HT1080 (cell line): Measurements from ENCODE around the gene BCAR3. TPM values are rescaled to one million over a fixed set of nuclear protein-coding genes. Genes with fewer than 3 reads are reported as not detected.

Source experiments
- DNase-seq: peaks from one replicate; pipeline ENCODE4 v3.0.0-alpha.2; 2015; ENCODE audit warnings: low read depth
- total RNA-seq: library from RNA; depleted of rRNA; stranded (reverse); fragments of >200 nt; shearing (Covaris generic); gene quantifications from 2 replicates; pipeline ENCODE4 v1.2.3, GENCODE V29; 2014

BCAR3 gene
- total RNA-seq, 1 experiment from 2014 or later = 163 TPM

GRCh38 chr1:93640656-93641440, 40.8 kb downstream of the BCAR3 start:
- no peak for DNase-seq

- DNase-seq = no peak
Observed at GRCh38 chr1:93638981-93639380, 42.7 kb downstream of the BCAR3 start.

- DNase-seq = no peak
Observed at GRCh38 chr1:93638307-93638847, 43.3 kb downstream of the BCAR3 start.

DNA sequence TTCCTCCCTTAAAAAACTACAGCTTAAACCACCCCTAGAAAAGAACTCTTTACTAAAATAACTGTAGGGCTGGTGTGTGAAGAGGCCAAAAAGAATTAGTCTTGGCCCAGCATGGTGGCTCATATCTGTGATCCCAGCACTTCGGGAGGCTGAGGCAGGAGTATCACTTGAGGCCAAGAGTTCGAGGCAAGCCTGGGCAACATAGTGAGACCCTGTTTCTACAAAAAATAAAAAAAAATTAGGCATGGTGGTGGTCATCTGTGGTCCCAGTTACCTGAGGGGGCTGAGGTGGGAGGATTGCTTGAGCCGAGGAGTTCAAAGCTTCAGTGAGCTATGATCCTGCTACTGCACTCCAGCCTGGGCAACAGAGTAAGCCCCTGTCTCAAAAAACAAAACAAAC, 44.9 kb downstream of the BCAR3 start:
- no peak for DNase-seq

- DNase-seq = no peak
Observed at GRCh38 chr1:93635614-93636543, 45.8 kb downstream of the BCAR3 start.

DNA sequence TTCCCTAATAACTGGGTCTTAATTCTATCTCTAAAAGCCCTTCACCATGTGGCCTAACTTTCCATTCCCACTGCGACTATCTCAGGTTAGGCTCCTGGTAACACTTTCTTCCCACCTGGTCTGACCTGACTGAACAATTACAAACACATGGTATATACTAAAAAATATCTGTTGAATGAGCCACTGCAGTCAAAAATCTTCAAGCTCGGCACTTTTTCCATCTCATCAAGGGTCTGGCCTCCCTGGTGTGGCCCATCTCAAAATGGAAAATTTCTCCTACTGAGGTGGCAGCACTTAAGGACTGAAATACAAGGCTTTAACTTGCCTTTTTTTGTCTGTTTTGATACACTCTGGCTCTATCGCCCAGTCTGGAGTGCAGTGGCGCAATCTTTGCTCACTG, 48.3 kb downstream of the BCAR3 start:
- no peak for DNase-seq

GRCh38 chr1:93631626-93632365, 49.8 kb downstream of the BCAR3 start:
- DNase-seq = no peak

- no peak for DNase-seq
Observed at GRCh38 chr1:93630168-93630567, 51.5 kb downstream of the BCAR3 start.

GRCh38 chr1:93629101-93630059, 52.3 kb downstream of the BCAR3 start:
- DNase-seq = peak; percentile 68

DNA sequence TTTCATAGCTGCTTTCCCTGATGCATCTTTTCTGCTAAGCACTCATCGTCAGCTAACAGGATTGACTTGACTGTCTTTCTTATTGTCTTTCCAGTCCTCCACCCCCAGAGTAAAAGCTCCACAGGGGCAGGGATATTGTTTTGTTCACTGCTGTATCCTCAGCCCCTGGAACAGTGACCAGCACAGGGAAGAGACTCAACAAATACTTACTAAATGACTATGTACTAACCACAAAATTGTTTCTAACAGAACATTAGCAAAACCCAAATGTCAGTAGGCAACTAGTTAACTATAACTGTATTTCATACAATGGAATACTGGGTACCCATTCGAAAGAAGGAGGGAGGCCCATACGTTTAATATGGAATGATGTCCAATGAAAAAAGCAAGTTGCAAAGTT, 53.0 kb downstream of the BCAR3 start:
- DNase-seq = no peak

GRCh38 chr1:93625582-93626327, 55.9 kb downstream of the BCAR3 start:
- DNase-seq = peak; percentile 91

- peak; percentile 76 for DNase-seq
Observed at GRCh38 chr1:93623875-93624274, 57.8 kb downstream of the BCAR3 start.

DNA sequence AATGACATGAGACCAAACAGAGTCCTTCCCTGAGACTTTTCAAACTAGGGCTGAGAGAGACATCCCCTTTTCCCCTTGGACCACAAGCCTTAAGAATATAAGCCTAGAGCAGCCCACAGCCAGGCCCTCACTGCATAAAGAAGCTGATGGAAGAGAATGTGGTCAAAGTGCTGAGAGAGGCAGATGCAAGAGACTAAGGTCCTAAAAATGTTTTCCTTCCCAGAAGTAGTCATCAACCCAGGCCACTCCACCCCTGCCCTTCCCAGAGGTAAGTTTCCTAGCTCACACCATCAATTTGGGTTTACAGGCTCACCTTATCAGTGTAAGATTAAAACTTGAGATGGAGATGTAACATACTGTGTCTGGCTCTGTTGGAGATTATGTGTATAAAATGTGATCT, 58.2 kb downstream of the BCAR3 start:
- no peak for DNase-seq

DNA sequence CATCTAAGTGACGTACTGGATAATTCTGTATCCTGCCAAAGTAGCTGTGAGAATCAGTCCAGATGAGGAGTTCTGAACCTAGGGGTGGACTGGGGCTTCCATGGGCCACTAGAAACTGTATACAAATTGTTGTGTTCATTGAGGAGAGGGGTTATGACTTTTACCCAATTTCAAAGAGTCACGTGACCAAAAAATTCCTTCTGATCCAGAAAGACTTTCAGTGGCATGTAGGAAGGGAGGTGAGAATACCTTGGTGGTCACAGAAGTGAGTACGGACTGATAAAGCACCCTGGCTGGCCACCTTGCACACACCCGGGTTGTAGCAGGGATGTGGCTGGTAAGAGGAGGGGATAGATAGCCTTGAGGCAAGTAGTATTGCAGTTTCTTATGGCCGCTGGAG, 60.4 kb downstream of the BCAR3 start:
- DNase-seq = no peak

- DNase-seq = no peak
Observed at GRCh38 chr1:93620841-93621210, 60.8 kb downstream of the BCAR3 start.

GRCh38 chr1:93620172-93620840, 61.3 kb downstream of the BCAR3 start:
- DNase-seq = no peak

DNA sequence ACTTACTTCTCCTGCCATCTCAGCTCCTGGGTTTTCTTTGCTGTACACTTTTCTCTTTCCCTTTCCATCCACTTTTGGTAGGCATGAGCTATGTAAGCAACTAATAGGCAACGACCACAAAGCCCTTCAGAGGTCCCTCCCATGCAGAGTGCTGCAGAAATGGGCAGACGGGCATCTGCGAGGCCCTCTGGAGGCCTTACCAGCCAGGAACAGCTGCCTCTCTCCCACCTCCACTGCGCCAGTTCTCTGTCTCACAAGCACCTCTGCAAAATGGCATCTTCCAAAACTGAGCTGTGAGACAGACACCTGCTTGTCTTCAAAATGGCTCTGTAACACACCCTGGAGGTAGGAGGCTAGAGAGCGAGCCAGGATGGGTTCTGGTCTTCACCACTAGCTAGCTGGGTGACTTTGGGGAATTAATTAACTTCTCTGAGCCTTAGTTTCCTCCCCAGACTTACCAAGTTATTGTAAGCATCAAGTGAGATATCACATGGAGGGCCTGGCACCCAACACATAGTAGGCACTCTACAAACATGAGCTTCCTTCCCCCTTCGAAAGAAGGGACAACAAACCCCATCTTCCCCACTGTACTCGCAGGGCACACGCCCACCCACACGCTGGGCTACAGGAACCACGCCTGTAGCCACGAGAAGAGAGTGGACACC, 62.0 kb downstream of the BCAR3 start:
- DNase-seq = no peak
